SU-DHL-6 (cell line): ENCODE measurements around the gene CNTN6.

Experiments used
- EZH2phosphoT487 ChIP-seq: fragments of 200-600 bp; sonication (generic), shearing (Covaris generic); conservative IDR thresholded peaks from 2 replicates; pipeline ENCODE4 v1.6.1; 2018; ENCODE audit warnings: mild to moderate bottlenecking, antibody characterized with exemption, low read length, moderate library complexity, mixed read lengths
- TF ChIP-seq, protein P1 (sequence below): fragments of 200-600 bp; sonication (generic); IDR thresholded peaks from one replicate; pipeline ENCODE4 v1.5.1; 2017; ENCODE audit warnings: antibody characterized with exemption, mild to moderate bottlenecking, low read length, moderate library complexity; ENCODE audit not compliant: insufficient read depth, poor library complexity, severe bottlenecking

DNA sequence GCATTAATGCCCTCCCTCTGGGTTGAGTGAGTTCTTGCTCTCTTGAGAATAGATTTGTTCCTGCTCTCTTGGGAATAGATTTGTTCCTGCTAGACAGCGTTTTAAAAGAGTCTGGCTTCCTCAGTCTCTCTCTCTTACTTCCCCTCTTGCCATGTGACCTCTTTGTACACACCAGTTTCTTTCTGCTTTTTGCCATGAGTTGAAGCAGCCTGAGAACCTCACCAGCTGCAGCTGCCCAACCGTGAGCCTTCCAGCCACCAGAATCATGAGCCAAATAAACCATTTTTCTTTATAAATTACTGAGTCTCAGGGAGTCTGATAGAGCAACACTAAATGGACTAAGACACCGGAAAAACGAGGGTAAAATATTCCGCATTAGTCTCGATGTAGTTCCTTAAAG is 253.6 kb downstream of the CNTN6 start:
- TF ChIP-seq, protein P1, sequence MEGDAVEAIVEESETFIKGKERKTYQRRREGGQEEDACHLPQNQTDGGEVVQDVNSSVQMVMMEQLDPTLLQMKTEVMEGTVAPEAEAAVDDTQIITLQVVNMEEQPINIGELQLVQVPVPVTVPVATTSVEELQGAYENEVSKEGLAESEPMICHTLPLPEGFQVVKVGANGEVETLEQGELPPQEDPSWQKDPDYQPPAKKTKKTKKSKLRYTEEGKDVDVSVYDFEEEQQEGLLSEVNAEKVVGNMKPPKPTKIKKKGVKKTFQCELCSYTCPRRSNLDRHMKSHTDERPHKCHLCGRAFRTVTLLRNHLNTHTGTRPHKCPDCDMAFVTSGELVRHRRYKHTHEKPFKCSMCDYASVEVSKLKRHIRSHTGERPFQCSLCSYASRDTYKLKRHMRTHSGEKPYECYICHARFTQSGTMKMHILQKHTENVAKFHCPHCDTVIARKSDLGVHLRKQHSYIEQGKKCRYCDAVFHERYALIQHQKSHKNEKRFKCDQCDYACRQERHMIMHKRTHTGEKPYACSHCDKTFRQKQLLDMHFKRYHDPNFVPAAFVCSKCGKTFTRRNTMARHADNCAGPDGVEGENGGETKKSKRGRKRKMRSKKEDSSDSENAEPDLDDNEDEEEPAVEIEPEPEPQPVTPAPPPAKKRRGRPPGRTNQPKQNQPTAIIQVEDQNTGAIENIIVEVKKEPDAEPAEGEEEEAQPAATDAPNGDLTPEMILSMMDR: no peak
- no peak for TF ChIP-seq EZH2phosphoT487
